Stimulated activated CD4-positive, alpha-beta T cell treated with anti-CD3 and anti-CD28 coated beads, Interleukin-4, amount 100 ng/mL, for 24 hours (primary cell): Measurements from ENCODE around the gene PSMB8.
A peak's percentile ranks its signal among the peaks of the same experiment; 100 is the strongest.

ENCODE experiments used
- DNase-seq: peaks from one replicate; pipeline ENCODE4 v3.0.0-alpha.2; 2020

The PSMB8 gene

DNA sequence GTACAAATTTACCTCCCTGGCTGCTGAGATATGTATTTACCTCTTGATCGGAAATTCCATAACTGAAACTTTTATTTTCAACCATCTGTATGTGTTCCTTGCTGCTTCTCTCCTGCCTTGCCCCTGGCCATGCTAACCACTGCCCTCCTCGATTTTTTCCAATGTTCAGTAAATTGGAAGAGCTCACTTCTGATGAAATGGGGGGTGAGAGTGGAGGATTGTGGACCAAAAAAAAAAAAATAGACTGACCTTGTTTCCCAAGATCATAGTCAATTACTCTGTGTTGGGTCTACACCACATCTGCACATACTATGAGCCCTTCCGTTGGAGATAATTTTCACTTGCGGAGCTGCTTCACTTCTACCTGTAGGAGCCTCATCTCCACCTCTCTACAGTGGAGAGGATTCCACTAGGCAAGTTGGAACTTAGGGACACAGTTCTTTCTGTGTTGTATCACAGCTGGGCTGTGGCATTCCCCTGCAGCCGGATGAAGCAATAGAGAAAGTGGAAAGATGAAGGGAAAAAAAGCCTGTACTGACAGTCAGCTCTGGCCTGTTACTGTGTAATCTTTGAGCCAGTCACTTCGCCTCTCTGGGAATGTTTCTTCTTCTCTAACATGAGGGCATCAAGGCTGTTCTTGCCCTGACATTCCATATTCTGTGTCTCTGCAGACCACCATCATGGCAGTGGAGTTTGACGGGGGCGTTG is 11.8 kb upstream of the PSMB8 start:
- no peak for DNase-seq

DNA sequence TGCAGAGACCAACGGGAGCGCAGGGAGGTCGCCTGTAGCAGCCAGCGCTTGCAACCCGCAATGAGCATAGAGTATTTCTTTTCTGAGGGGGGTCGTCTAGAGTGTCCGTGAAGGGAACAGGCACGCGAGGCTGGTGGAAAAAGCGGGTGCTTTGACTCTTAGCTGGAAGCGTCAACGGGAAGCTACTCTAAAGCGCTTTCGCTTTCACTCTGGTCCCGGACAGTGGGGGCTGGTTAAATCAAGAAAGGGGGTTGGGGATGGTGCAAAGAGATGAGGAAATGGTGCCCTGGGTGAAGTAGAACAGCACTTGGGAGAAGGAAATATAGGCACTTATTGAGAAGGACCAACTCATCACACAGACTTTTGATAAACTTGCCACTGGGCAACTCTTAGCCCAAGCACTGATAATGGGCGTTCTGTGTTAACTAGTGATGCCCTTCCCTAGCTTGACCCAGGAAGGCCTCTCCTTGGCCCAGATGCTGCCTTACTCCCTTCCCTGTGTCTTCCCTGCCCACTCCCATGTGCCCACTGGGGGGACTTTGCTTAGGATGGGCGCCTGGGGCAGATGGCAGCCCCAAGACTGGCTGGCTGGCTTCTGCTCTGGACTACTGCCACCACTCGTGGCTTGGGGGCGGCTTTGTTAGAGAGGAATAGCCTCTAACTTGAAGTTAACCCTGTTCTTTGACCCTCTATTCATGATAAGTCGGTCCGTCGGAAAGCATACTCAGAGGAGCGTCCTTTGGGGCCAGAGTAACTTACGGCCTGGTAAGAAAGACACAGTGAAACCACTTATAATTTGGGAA is 10.7 kb upstream of the PSMB8 start:
- DNase-seq, result peak; percentile 66

DNA sequence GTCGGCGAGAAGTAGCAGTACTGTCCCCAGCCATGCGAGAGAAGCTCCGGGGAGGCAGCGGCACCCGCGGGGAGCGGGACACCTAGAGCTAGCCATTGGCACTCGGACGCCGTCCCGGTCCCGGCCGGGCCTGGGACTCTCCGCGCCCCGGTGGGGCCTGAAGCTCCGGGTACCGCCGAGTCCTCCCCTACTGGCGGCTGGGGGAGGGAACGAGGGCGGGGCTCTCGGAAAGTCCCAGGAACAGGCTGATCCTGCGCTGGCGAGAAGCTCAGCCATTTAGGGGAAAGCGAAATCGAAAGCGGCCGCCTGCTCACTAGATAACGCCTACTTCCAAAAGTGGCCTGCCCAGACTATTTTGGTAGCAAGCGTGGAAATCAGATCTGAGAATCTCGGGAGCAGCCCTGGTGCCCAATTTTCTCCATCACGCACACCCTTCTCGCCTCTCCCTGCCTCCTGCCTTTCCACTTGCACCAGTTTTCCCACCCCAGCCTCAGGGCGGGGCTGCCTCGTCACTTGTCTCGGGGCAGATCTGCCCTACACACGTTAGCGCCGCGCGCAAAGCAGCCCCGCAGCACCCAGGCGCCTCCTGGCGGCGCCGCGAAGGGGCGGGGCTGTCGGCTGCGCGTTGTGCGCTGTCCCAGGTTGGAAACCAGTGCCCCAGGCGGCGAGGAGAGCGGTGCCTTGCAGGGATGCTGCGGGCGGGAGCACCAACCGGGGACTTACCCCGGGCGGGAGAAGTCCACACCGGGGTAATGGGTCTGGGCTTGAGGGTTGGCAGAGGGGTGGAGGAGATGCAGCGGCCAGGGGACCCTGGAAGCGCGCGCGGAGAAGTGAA is 9.9 kb upstream of the PSMB8 start, which contains the start of the genes PSMB9 and TAP1:
Gene PSMB9 (plus strand): TSS at position 652 of the 835 bp plus-strand sequence. CDS start 38 bp downstream, at position 690.
Gene TAP1 (minus strand): TSS at position 164 of the 835 bp plus-strand sequence. CDS start 68 bp downstream, at position 96.
- DNase-seq, result peak; percentile 97

DNA sequence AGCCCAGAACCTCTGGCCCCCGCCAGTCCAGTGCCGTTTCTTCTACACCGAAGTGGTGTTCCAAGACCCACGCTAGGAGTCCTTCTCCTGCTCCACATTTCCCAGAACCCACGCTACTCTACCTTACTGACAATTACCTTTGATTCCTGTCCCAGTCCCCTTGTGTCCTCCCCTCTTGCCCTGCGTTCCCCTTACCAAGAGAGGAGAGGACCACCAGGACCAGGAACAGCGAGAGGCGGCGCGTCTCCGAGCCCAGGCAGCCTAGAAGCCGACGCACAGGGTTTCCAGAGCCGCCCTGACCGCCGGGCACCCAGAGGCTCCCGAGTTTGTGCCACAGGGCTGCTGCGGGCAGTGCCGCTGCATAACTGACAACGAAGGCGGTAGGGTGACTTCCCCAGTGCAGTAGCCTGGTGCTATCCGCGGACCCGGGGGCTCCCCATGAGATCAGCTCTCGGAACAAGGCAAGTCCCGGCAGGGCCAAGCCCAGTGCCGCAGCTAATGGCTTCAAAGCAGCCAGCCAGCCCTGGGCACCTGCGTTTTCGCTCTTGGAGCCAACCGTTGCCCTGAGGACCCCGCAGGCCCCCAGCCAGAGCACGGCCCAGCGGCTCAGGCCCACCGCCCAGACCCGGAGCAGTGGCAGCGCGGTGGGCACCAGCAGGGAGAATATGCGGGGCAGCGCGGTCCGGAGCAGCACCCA is 9.1 kb upstream of the PSMB8 start:
- DNase-seq, result peak; percentile 65

DNA sequence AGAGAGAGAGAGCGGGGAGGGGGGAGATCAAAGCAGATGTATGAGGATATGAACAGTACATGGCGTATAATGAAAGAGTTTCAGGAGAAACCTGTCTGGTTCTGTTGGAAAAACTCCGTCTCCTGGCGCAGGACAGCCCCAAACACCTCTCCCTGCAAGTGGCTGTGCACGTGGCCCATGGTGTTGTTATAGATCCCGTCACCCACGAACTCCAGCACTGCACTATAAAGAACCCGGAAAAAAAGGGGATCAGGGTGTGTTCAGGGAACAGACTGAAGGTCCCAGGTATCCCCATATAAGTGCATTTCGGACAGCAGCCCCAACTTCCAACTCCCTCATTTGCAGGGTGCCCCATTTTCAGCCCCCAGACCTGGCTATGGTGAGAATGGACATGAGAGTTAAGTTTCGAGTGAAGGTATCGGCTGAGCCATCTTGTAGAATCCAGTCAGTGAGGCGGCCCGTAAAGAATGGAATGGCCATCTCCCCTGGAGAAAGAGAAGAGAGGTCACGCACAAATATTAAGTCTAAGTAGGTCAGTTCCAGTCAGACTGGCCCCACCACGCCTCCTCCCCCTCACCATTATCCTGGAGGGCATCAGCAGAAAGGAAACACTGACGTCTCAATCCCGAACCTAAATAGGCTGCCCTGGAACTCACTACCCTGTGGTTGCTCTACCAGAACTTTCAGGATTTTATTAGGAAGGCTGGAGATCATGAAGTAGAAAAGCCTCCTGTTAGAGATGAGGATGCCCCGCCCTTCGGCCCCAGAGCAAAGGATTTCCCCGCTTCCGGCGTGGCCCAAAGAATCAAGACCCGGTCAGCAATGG is 8.4 kb upstream of the PSMB8 start:
- peak; percentile 42 for DNase-seq

DNA sequence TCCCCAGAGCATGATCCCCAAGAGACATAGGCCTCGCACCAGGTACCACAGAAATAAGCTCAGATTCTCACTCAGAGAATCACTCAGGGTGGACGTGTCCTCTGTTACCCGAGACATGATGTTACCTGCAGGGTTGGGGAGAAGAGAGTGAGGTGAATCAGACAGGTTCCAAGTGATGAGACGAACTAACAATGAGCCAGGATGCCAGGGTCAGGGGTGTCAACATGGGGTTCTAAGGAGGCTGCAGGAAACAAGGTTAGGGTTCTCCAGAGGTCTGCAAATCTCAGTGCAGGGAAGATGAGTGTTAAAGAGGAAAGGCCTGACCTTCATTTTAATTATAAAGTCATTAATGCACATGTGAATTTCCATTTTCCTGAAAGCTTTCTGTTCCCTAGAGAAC is 7.2 kb upstream of the PSMB8 start:
- DNase-seq, result no peak

DNA sequence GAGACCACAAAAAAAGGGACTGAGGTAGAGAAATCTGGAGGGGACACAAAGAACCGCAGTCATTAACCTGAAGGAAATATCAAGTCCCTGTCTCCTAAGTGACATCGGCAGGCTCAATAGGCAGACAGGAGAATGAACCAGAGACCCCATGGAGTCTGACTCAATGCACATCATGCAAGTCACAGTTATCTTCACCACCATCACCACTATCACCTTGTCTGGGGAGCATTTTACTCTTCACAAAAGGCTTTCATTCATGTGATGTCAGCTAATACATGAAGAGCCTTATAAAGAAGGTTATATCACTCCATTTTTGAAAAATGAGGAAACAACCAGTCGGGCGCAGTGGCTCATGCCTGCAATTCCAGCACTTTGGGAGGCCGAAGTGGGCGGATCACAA is 5.3 kb upstream of the PSMB8 start:
- no peak for DNase-seq

DNA sequence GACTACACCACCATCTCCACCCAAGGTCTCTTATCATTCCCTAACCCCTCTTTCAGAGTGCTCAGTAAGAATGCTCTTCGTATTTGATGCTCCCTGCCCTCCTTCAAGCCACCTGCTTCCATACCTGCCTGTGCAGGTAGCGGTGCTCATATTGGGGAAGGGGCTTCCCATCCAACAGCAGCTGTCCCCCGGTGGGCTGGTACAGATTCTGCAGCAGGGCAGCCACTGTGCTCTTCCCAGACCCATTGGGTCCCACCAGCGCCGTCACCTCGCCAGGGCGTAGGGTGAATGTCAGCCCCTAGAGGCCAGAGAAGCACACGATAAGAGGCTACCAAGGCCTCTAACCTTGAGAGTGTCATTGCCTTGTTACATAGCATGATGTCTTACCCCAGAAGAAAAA is 3.9 kb upstream of the PSMB8 start:
- DNase-seq, result no peak

DNA sequence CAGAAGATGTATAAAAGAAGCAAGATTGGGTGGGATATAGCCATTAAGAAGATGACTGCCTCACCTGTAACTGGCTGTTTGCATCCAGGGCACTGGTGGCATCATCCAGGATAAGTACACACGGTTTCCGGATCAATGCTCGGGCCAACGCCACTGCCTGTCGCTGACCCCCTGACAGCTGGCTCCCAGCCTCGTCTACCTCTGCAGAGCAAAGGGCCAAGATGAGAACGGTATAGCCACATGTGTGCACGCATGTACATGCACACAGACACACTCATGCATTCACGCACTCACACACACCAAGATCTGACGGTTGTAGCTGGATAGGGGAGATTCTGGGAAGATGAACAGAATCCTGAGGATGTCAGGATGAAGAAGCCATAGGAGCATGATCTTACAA is 3.2 kb upstream of the PSMB8 start:
- no peak for DNase-seq

DNA sequence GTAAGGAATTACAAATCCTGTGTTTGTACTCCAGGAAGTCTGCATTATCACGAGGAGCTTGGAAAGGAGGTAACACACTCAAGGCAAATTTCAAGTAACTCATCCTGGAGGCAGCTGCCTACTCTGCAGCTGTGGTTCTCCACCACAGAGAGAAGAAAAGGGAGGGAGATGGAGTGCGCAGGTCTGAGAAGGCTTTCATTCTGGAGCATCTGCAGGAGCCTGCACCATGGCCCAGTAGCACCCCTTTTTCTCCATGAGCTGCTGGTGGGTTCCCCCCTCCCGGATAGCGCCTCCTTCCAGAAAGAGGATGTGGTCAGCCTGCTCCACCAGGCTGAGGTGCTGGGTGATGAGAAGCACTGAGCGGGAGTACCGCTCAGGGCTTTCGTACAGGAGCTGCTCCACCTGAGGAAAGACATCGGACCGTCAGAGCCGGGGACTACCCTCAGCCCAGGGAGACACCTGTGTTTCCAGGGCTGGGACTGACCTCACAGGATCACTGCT is 1.6 kb upstream of the PSMB8 start:
- DNase-seq, result peak; percentile 41

DNA sequence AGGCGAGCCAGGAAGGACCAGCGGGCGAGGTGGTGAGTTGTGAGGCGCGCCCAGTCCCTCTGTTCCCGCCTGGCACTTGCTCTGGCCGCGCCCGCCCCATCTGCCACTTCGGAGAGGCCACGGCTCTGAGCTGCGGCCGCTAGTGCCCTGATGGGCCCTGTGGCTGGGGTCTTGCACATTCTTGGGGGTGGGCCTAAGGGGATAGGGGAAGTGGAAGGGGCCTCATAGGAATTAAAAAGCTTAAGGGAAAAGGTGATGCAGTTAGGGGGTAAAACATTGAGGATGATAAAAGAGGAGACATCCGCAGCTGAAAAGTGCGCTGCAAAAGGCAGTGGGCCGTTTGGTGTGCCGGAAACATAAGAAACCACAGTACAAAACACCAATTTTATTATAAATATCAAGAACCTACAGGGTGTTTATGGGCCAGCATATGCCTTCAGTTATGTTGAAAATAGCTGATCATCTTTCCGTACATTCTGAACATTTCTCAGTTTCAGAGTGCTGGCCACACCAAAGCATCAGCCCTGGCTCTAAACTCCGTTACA is 1.1 kb upstream of the PSMB8 start:
- DNase-seq, result no peak

DNA sequence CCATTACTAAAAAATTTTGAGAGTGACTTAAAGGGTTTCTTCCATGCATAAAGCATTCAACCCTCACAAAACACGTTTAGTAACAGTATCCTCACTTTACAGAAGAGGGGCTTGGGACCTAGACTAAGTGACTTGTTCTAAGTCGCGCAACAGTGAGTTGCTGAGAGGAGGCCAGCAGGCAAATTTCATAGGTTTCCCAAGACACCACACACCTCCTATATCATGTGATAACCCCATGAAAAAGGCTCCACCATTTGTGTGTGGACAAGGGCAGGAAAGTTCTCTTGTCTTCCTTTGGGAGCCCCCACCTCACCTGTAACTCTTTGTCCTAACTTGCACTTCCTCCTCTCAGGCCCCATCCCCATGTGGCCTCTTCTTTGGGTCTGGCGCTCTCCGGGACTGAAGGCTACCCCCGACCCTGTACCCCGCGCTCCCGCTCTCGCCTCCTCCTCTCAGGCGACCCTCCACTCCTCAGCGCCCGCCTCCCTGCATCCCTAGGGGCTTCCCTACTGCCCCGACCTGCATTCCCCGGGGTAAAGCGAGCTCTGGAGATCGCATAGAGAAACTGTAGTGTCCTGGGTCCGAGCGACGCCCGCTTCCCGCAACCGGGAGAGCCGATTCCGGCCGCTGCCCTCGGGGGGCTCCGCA is 392 bp downstream of the PSMB8 start:
- no peak for DNase-seq

DNA sequence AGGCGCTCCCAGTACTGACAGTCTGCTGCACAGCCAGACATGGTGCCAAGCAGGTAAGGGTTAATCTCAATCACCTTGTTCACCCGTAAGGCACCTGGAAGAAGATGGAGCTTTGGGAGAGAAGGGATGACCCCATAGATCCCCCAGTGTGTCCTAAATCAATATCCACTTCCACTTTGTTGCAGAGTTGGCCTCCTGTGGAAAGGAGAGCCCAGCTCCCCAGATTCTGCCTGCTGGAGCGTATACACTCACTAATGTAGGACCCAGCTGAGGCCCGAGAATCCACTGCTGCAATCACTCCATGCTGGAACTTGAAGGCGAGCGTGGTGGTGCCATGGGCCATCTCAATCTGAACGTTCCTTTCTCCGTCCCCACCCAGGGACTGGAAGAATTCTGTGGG is 1.2 kb downstream of the PSMB8 start:
- no peak for DNase-seq

DNA sequence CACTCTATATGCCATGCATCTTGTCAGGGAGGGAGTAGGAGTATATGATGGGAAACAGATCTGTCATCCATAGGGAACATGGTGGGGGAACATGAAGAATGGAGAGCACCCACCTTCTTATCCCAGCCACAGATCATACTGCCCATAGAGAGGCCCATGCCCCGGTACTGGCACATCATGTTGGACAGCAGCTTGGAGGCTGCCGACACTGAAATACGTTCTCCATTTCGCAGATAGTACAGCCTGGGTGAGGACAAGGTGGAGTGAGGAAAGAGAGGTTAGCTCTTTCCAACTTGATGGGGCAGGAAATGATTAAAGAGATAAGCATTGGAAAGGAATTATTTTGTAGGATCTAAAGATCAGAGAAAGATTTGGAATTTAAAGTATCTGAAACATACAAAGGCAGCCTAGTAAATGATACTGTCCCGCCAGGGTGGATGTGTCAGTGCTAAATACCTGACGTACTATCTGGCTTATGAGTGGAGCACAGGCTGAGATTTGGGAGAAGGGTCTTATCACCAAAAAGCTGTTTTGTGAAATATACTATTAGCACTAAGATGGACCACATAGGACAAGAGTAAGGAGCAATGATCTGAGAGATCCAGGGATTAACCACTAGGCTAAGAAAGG is 1.7 kb downstream of the PSMB8 start:
- DNase-seq, result no peak

DNA sequence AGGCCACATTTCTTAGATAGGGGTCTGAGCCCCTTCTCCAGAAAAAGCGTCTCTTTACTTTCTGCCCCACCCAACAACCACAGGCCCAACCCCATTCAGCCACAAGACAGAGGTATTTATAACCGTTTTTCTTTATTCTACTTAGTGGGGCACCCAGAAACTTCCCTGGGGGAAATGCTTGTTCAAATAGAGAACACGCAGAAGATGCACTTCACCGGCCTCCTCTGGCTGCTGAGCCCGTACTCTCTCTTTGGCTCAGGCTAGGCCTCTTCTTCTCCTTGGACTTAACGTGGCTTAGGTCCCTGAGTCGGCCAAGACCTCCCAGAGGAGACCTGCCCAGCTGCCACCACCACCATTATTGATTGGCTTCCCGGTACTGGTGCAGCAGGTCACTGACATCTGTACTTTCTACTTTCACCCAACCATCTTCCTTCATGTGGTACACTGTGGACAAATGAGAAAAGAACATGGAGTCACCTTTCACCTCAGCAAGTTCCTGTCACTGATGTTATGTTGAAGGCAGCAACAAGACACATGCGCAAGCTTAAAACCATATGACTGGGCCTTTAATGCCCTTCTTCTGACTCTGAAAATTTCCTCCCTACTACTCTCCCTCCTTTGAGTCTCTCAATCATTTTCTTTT is 3.1 kb downstream of the PSMB8 start:
- no peak for DNase-seq

DNA sequence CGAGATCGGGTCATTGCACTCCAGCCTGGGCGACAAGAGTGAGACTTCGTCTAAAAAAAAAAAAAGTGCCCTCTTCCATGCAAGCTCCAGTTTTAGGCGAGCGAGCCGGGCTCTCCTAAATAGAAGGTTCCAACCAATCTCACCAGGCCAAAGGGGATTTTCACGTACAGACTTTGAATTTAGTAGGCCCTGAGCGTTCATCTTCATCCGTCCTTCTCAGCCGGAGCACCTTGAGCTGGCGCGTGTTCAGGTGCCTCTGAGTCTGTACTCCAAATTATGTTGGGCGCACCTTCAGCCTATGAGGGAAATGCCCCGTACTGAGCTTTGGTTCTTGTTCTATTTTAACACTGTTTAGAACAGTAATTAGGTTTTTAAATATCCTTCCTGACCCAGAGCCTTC is 4.5 kb downstream of the PSMB8 start:
- no peak for DNase-seq

DNA sequence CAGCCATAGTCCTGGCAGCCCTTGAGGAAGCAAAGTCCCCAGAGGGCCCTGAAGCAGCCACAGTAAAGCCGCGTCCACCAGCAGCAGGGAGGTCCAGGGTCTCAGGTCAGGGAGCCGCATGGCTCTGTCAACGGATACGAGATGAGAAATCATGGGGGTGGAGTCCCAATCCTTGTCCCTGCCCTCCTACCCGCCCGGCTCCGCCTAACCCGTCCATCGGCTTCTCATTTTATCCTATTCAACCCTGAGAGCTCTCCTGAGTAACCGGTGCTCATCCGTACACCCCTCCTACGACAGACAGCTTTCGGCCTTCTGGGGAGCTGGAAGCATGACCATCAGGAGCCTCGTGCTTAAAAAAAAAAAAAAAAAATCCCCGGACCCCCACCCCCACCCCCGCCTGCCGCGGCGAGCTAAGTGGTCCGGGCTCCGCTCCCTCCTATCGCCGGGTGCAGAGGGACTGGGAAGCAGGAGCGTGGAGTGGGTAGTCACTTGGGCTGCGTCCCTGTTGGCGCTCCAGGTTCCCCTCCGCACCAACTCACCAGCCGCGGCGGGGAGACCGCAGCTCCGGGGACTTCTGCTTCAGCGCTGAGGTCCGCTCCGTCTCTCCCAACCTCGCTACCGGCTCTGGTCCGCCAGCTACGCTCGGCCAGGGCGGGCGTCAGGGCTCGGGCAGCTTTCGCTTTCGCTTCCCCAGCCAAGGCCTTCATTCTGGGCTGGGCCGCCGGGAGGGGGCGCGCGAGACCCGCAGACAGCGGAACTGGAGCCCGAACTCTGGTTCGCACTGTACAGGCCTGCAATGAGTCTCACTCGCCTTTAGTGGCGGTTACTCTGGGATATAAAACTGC is 5.5 kb downstream of the PSMB8 start, which contains the start of gene TAP2:
Gene TAP2 (minus strand): TSS at position 626 of the 845 bp plus-strand sequence. CDS start 506 bp downstream, at position 120.
- peak; percentile 98 for DNase-seq

DNA sequence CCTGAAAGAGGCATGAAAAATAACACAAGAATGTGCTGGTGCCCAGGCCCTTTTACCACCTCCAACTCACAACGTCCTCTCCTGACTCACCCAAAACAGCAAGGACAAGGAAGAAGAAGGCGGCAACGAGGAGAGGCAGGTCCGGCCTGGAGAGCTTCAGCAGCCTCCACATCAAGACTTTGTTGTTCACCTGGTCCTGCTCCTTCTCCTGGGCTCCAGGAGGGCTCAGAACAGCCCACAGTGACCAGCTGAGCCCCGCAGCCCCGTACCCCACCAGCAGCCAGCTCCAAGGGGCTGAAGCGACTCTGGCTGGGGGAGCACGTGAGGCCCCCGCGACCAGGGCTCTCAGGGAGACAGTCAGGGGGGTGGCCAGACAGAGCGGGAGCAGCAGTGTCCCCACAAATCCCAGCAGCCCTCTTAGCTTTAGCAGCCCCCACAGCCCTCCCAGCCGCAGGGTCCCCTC is 6.2 kb downstream of the PSMB8 start:
- DNase-seq, result no peak
